Endothelial cell of umbilical vein (primary cell): ENCODE measurements around the gene BICD2.

Experiments used
- POLR2AphosphoS5 ChIP-seq: IDR thresholded peaks from 2 replicates; pipeline ENCODE4 v1.6.1; 2012; ENCODE audit warnings: low read depth, mild to moderate bottlenecking, control low read depth, low read length, moderate library complexity; ENCODE audit not compliant: insufficient read depth
- TF ChIP-seq, protein P1 (sequence below), 2 donors: IDR thresholded peaks; 1 replicate in 1 of 2; 2 replicates in 1 of 2; pipeline ENCODE4 v1.5.1; 2011; ENCODE audit warnings: low read length in 2 of 2, mild to moderate bottlenecking in 2 of 2, moderate library complexity in 2 of 2, control low read depth in 1 of 2, inconsistent platforms in 1 of 2, low read depth in 1 of 2; ENCODE audit not compliant: insufficient read depth in 1 of 2; ENCODE audit errors: extremely low read depth in 1 of 2

DNA sequence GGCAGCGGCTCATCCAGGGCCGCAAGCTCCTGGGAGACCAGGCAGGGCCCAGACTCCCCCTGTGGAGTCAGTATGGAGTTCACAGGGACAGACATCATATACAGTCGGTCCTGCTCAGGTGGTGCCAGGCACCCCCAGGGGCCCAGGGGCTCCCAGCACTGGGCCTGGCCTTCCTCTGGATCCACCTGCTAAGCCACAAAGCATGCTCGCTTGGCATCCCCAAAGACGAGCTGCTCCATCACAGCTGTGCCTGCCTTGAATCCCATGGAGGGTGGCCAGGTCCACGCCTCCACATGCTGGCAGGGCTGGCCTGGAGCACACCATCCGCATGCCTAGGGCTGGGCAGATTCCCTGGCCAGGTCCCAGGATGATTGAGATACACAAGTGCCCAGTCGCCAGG, 4.6 kb downstream of the BICD2 start:
- TF ChIP-seq, protein P1, sequence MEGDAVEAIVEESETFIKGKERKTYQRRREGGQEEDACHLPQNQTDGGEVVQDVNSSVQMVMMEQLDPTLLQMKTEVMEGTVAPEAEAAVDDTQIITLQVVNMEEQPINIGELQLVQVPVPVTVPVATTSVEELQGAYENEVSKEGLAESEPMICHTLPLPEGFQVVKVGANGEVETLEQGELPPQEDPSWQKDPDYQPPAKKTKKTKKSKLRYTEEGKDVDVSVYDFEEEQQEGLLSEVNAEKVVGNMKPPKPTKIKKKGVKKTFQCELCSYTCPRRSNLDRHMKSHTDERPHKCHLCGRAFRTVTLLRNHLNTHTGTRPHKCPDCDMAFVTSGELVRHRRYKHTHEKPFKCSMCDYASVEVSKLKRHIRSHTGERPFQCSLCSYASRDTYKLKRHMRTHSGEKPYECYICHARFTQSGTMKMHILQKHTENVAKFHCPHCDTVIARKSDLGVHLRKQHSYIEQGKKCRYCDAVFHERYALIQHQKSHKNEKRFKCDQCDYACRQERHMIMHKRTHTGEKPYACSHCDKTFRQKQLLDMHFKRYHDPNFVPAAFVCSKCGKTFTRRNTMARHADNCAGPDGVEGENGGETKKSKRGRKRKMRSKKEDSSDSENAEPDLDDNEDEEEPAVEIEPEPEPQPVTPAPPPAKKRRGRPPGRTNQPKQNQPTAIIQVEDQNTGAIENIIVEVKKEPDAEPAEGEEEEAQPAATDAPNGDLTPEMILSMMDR (IDR thresholded peaks at IDR 0.05; ENCODE audit: extremely low read depth in 1 of 2, insufficient read depth in 1 of 2, low read depth in 1 of 2, low read length in 2 of 2) = no peak
- TF ChIP-seq POLR2AphosphoS5 = no peak
